NCI-H2029 treated with DMSO at 0.1 percent for 48 hours (cell line): ENCODE results near the gene CETP.
"Not testable (repeated sequence)": the region's sequence is repeated elsewhere in the genome, so short reads cannot be mapped to it uniquely, and the experiment has no call there.

Experiments used
- DNase-seq: peaks from one replicate; lab custom pipeline; 2025; lab: John Stamatoyannopoulos, UW

The CETP gene

GRCh38 chr16:56960681-56961281 is 969 bp upstream of the CETP start:
- no peak for DNase-seq

GRCh38 chr16:56961386-56961785 is 364 bp upstream of the CETP start:
- no peak for DNase-seq

GRCh38 chr16:56964243-56965148 is 2.7 kb downstream of the CETP start:
- DNase-seq, result no peak

- no peak for DNase-seq
Measured at GRCh38 chr16:56965149-56966092, 3.7 kb downstream of the CETP start.

- no peak for DNase-seq
Measured at GRCh38 chr16:56966093-56966475, 4.3 kb downstream of the CETP start.

- DNase-seq, result no peak
Measured at GRCh38 chr16:56967733-56968132, 6.0 kb downstream of the CETP start.

- no peak for DNase-seq
Measured at GRCh38 chr16:56969769-56970168, 8.0 kb downstream of the CETP start.

GRCh38 chr16:56970934-56971767 is 9.4 kb downstream of the CETP start:
- no peak for DNase-seq

GRCh38 chr16:56971768-56972043 is 10.0 kb downstream of the CETP start:
- DNase-seq, result no peak

GRCh38 chr16:56972403-56973293 is 10.9 kb downstream of the CETP start:
- no peak for DNase-seq

- DNase-seq, result no peak
Measured at GRCh38 chr16:56973294-56973689, 11.5 kb downstream of the CETP start.

- DNase-seq, result not testable (repeated sequence)
Measured at GRCh38 chr16:56973899-56974298, 12.1 kb downstream of the CETP start.

- DNase-seq, result no peak
Measured at GRCh38 chr16:56974549-56975300, 13.0 kb downstream of the CETP start.

- no peak for DNase-seq
Measured at GRCh38 chr16:56975714-56976113, 14.0 kb downstream of the CETP start.

GRCh38 chr16:56977216-56977615 is 15.5 kb downstream of the CETP start:
- DNase-seq, result no peak

- DNase-seq, result no peak
Measured at GRCh38 chr16:56977823-56978430, 16.2 kb downstream of the CETP start.

GRCh38 chr16:56980201-56980535 is 18.4 kb downstream of the CETP start:
- no peak for DNase-seq

GRCh38 chr16:56980792-56981724 is 19.3 kb downstream of the CETP start:
- no peak for DNase-seq
